Fibroblast of the aortic adventitia (primary cell): ENCODE results near the gene FHOD1. TPM values are rescaled to one million over a fixed set of nuclear protein-coding genes. Genes with fewer than 3 reads are reported as not detected.
A peak's percentile ranks its signal among the peaks of the same experiment; 100 is the strongest.

Experiments
- DNase-seq: peaks from one replicate; pipeline ENCODE4 v3.0.0-alpha.2; 2010; ENCODE audit warnings: low read depth
- H3K4me3 ChIP-seq: 2 replicates; pipeline ENCODE4 v1.5.1; 2011; ENCODE audit warnings: low read depth, mild to moderate bottlenecking, control low read depth, low read length, moderate library complexity
- CTCF ChIP-seq: IDR thresholded peaks from 2 replicates; pipeline ENCODE4 v1.5.1; 2011; ENCODE audit warnings: mild to moderate bottlenecking, low read length, control low read depth, inconsistent platforms; ENCODE audit not compliant: insufficient read depth
- total RNA-seq: library from RNA; depleted of rRNA; stranded (reverse); fragments of >200 nt; gene quantifications from 2 replicates; pipeline ENCODE4 v1.2.3, GENCODE V29; 2012; ENCODE audit warnings: low replicate concordance

The FHOD1 gene
- total RNA-seq, 1 donor: 14.1 TPM

- no peak for DNase-seq
- no peak for TF ChIP-seq CTCF
- H3K4me3 ChIP-seq: no peak overlapping the region
Observed at GRCh38 chr16:67286441-67287235, 39.4 kb upstream of the FHOD1 start.

- no peak for DNase-seq
- TF ChIP-seq CTCF: peak; percentile 49
- H3K4me3 ChIP-seq: no peak overlapping the region
Observed at GRCh38 chr16:67284699-67285646, 37.7 kb upstream of the FHOD1 start.

- H3K4me3 ChIP-seq: no peak overlapping the region
- DNase-seq: no peak
- TF ChIP-seq CTCF: no peak
Observed at GRCh38 chr16:67283826-67284555, 36.7 kb upstream of the FHOD1 start.

- H3K4me3 ChIP-seq: no peak overlapping the region
- TF ChIP-seq CTCF: no peak
- DNase-seq: no peak
Observed at GRCh38 chr16:67283039-67283825, 36.0 kb upstream of the FHOD1 start.

- H3K4me3 ChIP-seq: no peak overlapping the region
- no peak for TF ChIP-seq CTCF
- no peak for DNase-seq
Observed at GRCh38 chr16:67282447-67282805, 35.1 kb upstream of the FHOD1 start.
